Panc1 (cell line): Measurements from ENCODE around the gene CAGE1. TPM values are rescaled to one million over a fixed set of nuclear protein-coding genes. Genes with fewer than 3 reads are reported as not detected.
"Not testable (repeated sequence)": the region's sequence is repeated elsewhere in the genome, so short reads cannot be mapped to it uniquely, and the experiment has no call there.

Experiments
- ATAC-seq: fragments of 200-7000 bp; cut with Tn5 transposase; 2 replicates; pipeline ENCODE4 v1.9.1; 2020; ENCODE audit warnings: mild to moderate bottlenecking, moderate library complexity
- BruUV-seq: library from RNA; stranded (reverse); fragments of 400-500 nt; replicated peaks from 2 replicates; lab custom pipeline; 2021; lab: Mats Ljungman, UMichigan
- CTCF ChIA-PET: fragments of 300-600 bp; sonication (Branson Sonifier 250); formaldehyde crosslinking; loops from one replicate; lab custom pipeline; 2022; ENCODE audit warnings: antibody characterized with exemption; lab: Charles Lee
- POLR2A ChIA-PET: fragments of 300-600 bp; sonication (Branson Sonifier 250); formaldehyde crosslinking; loops from one replicate; lab custom pipeline; 2022; ENCODE audit warnings: antibody characterized with exemption; lab: Charles Lee
- DNase-seq: peaks from one replicate; pipeline ENCODE4 v3.0.0-alpha.2; 2010; ENCODE audit warnings: low read depth, low spot score
- H3K27ac ChIP-seq: 2 replicates; pipeline ENCODE4 v1.5.1; 2011; ENCODE audit warnings: mild to moderate bottlenecking, low read length, inconsistent platforms
- H3K27me3 ChIP-seq: fragments of 200-500 bp; sonication (Bioruptor generic); 2 replicates; pipeline ENCODE4 v1.6.0; 2014; ENCODE audit warnings: low read length, inconsistent platforms; ENCODE audit not compliant: control insufficient read depth, insufficient read depth
- H3K36me3 ChIP-seq: fragments of 200-500 bp; sonication (Bioruptor generic); 2 replicates; pipeline ENCODE4 v1.5.1; 2014; ENCODE audit warnings: inconsistent platforms, mild to moderate bottlenecking, low read length, moderate library complexity; ENCODE audit not compliant: control insufficient read depth, insufficient read depth
- H3K4me1 ChIP-seq: 2 replicates; pipeline ENCODE4 v1.5.1; 2011; ENCODE audit warnings: inconsistent platforms, mild to moderate bottlenecking, low read length, moderate library complexity; ENCODE audit not compliant: control insufficient read depth, insufficient read depth
- H3K4me3 ChIP-seq, 2 experiments: 2 replicates each; pipeline ENCODE4 v1.5.1; 2011 to 2012; ENCODE audit warnings: low read depth in 2 of 2, low read length in 2 of 2, mild to moderate bottlenecking in 2 of 2, inconsistent platforms in 1 of 2, moderate library complexity in 1 of 2
- H3K9me3 ChIP-seq: fragments of 200-500 bp; sonication (Bioruptor generic); 2 replicates; pipeline ENCODE4 v1.5.1; 2014; ENCODE audit warnings: low read depth, mild to moderate bottlenecking, inconsistent platforms, low read length, moderate library complexity; ENCODE audit not compliant: control insufficient read depth, insufficient read depth
- POLR2AphosphoS5 ChIP-seq: IDR thresholded peaks from 2 replicates; pipeline ENCODE4 v1.6.1; 2012; ENCODE audit warnings: mild to moderate bottlenecking, low read depth, low read length, moderate library complexity
- SIN3A ChIP-seq: IDR thresholded peaks from 2 replicates; pipeline ENCODE4 v1.6.1; 2012; ENCODE audit warnings: low read depth, mild to moderate bottlenecking, low read length, moderate library complexity, borderline replicate concordance; ENCODE audit not compliant: insufficient read depth
- TCF7L2 ChIP-seq: IDR thresholded peaks from 2 replicates; pipeline ENCODE4 v1.6.1; 2011; ENCODE audit warnings: mild to moderate bottlenecking, low read depth, low read length, inconsistent platforms
- in situ Hi-C: cut with HindIII; loops from 2 replicates; pipeline ENCODE4 v1.10.0; 2016; ENCODE audit warnings: low sequenced_read_pairs, low pct_unique_long_range_greater_than_20kb
- intact Hi-C: fragments of 100-400 bp; cut with micrococcal nuclease; formaldehyde crosslinking; loops from one replicate; pipeline ENCODE4 v1.10.0; 2022; ENCODE audit not compliant: unreplicated experiment
- total RNA-seq: library from RNA; stranded (reverse); gene quantifications from one replicate; pipeline ENCODE4 v1.2.1, GENCODE V29; 2021; ENCODE audit not compliant: unreplicated experiment
- TF ChIP-seq, protein P1 (sequence below): fragments of 450-650 bp; IDR thresholded peaks from 2 replicates; pipeline ENCODE4 v1.5.1; 2017; ENCODE audit warnings: mild to moderate bottlenecking
- TF ChIP-seq, protein P2 (sequence below), 2 experiments: IDR thresholded peaks; 2 replicates each; pipeline ENCODE4 v1.6.1; 2011 to 2012; ENCODE audit warnings: low read depth in 2 of 2, control low read depth in 1 of 2, low read length in 1 of 2, mild to moderate bottlenecking in 1 of 2, moderate library complexity in 1 of 2; ENCODE audit not compliant: insufficient read depth in 1 of 2

The CAGE1 gene
- total RNA-seq, 1 experiment from 2014 or later, result not detected

DNA sequence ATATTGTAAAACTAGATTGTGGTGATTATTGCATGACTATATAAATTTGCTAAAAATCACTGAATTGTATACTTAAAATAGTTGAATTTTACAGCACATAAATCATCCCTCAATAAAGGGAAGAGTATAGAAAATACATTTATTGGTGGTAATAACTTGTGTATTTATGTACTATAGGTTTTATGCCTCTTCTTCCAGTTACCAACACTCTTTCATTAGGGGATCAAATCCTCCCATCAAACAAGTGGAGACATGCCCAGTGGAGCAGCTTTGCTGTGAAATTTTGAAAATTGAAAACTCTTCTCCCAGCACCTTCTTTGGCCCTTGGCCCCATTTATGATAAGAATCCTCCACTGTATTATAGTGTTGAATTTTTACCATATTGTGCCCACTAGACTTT, 66.5 kb downstream of the CAGE1 start:
- DNase-seq, result no peak
- TF ChIP-seq POLR2AphosphoS5 (no peak), TCF7L2 (no peak), SIN3A (no peak)
- TF ChIP-seq, protein P1, sequence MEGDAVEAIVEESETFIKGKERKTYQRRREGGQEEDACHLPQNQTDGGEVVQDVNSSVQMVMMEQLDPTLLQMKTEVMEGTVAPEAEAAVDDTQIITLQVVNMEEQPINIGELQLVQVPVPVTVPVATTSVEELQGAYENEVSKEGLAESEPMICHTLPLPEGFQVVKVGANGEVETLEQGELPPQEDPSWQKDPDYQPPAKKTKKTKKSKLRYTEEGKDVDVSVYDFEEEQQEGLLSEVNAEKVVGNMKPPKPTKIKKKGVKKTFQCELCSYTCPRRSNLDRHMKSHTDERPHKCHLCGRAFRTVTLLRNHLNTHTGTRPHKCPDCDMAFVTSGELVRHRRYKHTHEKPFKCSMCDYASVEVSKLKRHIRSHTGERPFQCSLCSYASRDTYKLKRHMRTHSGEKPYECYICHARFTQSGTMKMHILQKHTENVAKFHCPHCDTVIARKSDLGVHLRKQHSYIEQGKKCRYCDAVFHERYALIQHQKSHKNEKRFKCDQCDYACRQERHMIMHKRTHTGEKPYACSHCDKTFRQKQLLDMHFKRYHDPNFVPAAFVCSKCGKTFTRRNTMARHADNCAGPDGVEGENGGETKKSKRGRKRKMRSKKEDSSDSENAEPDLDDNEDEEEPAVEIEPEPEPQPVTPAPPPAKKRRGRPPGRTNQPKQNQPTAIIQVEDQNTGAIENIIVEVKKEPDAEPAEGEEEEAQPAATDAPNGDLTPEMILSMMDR, result no peak
- TF ChIP-seq, protein P2, sequence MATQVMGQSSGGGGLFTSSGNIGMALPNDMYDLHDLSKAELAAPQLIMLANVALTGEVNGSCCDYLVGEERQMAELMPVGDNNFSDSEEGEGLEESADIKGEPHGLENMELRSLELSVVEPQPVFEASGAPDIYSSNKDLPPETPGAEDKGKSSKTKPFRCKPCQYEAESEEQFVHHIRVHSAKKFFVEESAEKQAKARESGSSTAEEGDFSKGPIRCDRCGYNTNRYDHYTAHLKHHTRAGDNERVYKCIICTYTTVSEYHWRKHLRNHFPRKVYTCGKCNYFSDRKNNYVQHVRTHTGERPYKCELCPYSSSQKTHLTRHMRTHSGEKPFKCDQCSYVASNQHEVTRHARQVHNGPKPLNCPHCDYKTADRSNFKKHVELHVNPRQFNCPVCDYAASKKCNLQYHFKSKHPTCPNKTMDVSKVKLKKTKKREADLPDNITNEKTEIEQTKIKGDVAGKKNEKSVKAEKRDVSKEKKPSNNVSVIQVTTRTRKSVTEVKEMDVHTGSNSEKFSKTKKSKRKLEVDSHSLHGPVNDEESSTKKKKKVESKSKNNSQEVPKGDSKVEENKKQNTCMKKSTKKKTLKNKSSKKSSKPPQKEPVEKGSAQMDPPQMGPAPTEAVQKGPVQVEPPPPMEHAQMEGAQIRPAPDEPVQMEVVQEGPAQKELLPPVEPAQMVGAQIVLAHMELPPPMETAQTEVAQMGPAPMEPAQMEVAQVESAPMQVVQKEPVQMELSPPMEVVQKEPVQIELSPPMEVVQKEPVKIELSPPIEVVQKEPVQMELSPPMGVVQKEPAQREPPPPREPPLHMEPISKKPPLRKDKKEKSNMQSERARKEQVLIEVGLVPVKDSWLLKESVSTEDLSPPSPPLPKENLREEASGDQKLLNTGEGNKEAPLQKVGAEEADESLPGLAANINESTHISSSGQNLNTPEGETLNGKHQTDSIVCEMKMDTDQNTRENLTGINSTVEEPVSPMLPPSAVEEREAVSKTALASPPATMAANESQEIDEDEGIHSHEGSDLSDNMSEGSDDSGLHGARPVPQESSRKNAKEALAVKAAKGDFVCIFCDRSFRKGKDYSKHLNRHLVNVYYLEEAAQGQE (IDR thresholded peaks at IDR 0.05; ENCODE audit: insufficient read depth in 1 of 2, low read depth in 2 of 2, low read length in 1 of 2), result no peak
- peaks cover 2% of the 10 kb centered on the region; the same call in 1 of the 2 replicates for H3K27me3 ChIP-seq
- H3K27ac ChIP-seq, result no peak overlapping the region
- ATAC-seq, result no peak
- intact Hi-C loops, result no loop called here
- H3K36me3 ChIP-seq, result no peaks in the 10 kb centered on the region
- no peaks in the 10 kb centered on the region for H3K4me1 ChIP-seq
- in situ Hi-C loops, result no loop called here
- ChIA-PET POLR2A (no interaction called here), CTCF (no interaction called here)
- BruUV-seq, result no TSS peak
- H3K9me3 ChIP-seq, result no peaks in the 10 kb centered on the region
- no peak overlapping the region for H3K4me3 ChIP-seq

DNA sequence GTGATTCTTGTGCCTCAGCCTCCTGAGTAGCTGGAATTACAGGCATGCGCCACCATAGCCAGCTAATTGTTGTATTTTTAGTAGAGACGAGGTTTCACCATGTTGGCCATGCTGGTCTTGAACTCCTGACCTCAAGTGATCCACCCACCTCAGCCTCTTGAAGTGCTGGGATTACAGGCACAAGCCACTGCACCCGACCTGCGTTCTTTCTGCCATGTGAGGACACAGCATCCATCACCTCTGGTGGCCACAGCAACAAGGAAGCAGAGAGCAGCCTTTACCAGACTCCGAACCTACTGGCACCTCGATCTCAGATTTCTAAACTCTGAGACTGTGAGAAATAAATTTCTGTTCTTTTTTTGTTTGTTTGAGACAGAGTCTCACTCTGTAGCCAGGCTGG, 67.7 kb downstream of the CAGE1 start:
- H3K27ac ChIP-seq, intact Hi-C loops, BruUV-seq, H3K36me3 ChIP-seq, H3K4me3 ChIP-seq, H3K27me3 ChIP-seq, DNase-seq, H3K9me3 ChIP-seq, ATAC-seq, POLR2A ChIA-PET, in situ Hi-C loops, H3K4me1 ChIP-seq: not testable (repeated sequence)
- CTCF ChIA-PET, result interaction anchor here (0.6 kb wide), 1 partner anchor 13 kb away, joined by 3 read pairs; no protein-coding TSS in a partner anchor

DNA sequence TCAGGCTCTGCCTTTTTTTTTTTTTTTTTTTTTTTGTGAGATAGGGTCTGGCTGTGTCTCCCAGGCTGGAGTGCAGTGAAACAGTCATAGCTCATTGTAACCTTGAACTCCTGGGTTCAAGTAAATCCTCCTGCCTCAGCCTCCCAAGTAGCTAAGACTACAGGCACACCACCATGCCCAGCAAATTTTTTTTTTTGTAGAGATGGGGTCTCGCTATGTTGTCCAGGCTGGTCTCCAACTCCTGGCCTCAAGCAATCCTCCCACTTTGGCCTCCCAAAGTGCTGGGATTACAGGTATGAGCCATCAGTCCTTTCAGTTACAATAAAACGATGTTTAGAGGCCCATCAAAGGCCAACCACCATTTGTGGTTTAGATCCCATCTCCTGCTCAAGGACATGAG, 70.1 kb downstream of the CAGE1 start:
- H3K9me3 ChIP-seq, in situ Hi-C loops, H3K4me3 ChIP-seq, ATAC-seq, BruUV-seq, H3K4me1 ChIP-seq, H3K27me3 ChIP-seq, H3K27ac ChIP-seq, H3K36me3 ChIP-seq, intact Hi-C loops, DNase-seq, CTCF ChIA-PET: not testable (repeated sequence)
- POLR2A ChIA-PET, result interaction anchor here (0.6 to 0.7 kb wide), 2 partner anchors 13 to 30 kb away, joined by 3 to 10 read pairs; no protein-coding TSS in a partner anchor
